Neural cell (in vitro differentiated cells): Measurements from ENCODE around the gene PSMD11.

Source experiments
- EP300 ChIP-seq: fragments of 450-650 bp; conservative IDR thresholded peaks from 2 replicates; pipeline ENCODE4 v1.6.1; 2014; ENCODE audit warnings: antibody characterized with exemption, mild to moderate bottlenecking, moderate library complexity; ENCODE audit not compliant: poor library complexity, severe bottlenecking
- EZH2 ChIP-seq: fragments of 200-600, 300-800 bp; shearing (Covaris generic), sonication (generic); IDR thresholded peaks from 2 replicates; pipeline ENCODE4 v1.6.1; 2014; ENCODE audit warnings: antibody characterized with exemption, low read length, borderline replicate concordance, mild to moderate bottlenecking; ENCODE audit not compliant: insufficient read depth, poor library complexity, severe bottlenecking
- POLR2AphosphoS5 ChIP-seq: IDR thresholded peaks from 2 replicates; pipeline ENCODE4 v1.6.1; 2012
- SMC3 ChIP-seq: fragments of 450-650 bp; conservative IDR thresholded peaks from 2 replicates; pipeline ENCODE4 v1.6.1; 2014; ENCODE audit warnings: antibody characterized with exemption, mild to moderate bottlenecking, moderate library complexity; ENCODE audit not compliant: poor library complexity
- TAF1 ChIP-seq: IDR thresholded peaks from 2 replicates; pipeline ENCODE4 v1.6.1; 2012; ENCODE audit warnings: low read depth
- TF ChIP-seq, protein P1 (sequence below): fragments of 450-650 bp; IDR thresholded peaks from 2 replicates; pipeline ENCODE4 v1.5.1; 2014; ENCODE audit warnings: antibody characterized with exemption, mild to moderate bottlenecking, moderate library complexity; ENCODE audit not compliant: poor library complexity, severe bottlenecking

DNA sequence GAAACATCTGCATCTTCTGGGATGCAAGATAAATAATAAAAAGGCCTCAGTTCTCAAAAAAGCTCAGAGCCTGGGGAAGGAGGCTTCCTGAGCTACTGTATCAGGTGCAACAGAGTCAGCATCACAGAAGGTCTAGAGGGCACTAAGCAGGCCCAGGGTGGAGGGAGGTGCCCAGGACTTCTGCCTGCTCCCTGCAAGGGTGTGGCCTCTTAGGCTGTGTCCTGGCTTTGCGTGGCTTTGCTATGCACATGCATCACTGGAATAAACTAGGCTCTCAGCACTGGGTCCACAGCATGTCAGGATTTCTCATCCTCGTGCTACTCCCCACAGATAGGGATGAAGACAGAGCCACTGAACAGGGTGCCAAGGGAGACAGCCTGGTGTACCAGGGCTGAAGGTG lies 68.0 kb downstream of the PSMD11 start:
- TF ChIP-seq EP300 = no peak
- TF ChIP-seq POLR2AphosphoS5 = no peak
- TF ChIP-seq, protein P1, sequence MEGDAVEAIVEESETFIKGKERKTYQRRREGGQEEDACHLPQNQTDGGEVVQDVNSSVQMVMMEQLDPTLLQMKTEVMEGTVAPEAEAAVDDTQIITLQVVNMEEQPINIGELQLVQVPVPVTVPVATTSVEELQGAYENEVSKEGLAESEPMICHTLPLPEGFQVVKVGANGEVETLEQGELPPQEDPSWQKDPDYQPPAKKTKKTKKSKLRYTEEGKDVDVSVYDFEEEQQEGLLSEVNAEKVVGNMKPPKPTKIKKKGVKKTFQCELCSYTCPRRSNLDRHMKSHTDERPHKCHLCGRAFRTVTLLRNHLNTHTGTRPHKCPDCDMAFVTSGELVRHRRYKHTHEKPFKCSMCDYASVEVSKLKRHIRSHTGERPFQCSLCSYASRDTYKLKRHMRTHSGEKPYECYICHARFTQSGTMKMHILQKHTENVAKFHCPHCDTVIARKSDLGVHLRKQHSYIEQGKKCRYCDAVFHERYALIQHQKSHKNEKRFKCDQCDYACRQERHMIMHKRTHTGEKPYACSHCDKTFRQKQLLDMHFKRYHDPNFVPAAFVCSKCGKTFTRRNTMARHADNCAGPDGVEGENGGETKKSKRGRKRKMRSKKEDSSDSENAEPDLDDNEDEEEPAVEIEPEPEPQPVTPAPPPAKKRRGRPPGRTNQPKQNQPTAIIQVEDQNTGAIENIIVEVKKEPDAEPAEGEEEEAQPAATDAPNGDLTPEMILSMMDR = no peak
- TF ChIP-seq EZH2 = no peak
- no peak for TF ChIP-seq TAF1
- no peak for TF ChIP-seq SMC3
